Stimulated activated CD4-positive, alpha-beta T cell treated with anti-CD3 and anti-CD28 coated beads, TNF-alpha, amount 100 ng/mL, for 24 hours (primary cell): ENCODE data around the gene CSMD2.

Source experiments
- DNase-seq, 3 experiments: peaks; one replicate each; pipeline ENCODE4 v3.0.0-alpha.2; 2020; ENCODE audit warnings: low read depth in 3 of 3

Gene CSMD2

GRCh38 chr1:33643216-33643615 is 521.8 kb downstream of the CSMD2 start:
- no peak for DNase-seq

GRCh38 chr1:33641104-33641830 is 523.8 kb downstream of the CSMD2 start:
- DNase-seq, result no peak

- DNase-seq, result no peak
These were observed 524.8 kb downstream of the CSMD2 start for GRCh38 chr1:33640114-33640660.

GRCh38 chr1:33637846-33638440 is 527.1 kb downstream of the CSMD2 start:
- no peak for DNase-seq

GRCh38 chr1:33636209-33636608 is 528.8 kb downstream of the CSMD2 start:
- no peak for DNase-seq

- no peak for DNase-seq
These were observed 529.6 kb downstream of the CSMD2 start for GRCh38 chr1:33635336-33636012.

- peak in 1 of 3 experiments; percentile 17 for DNase-seq
These were observed 530.2 kb downstream of the CSMD2 start for GRCh38 chr1:33634806-33635205.

GRCh38 chr1:33634143-33634542 is 530.9 kb downstream of the CSMD2 start:
- no peak for DNase-seq

GRCh38 chr1:33633019-33633801 is 531.8 kb downstream of the CSMD2 start:
- DNase-seq, result peak; percentile 72 to 85 (median 80)

- DNase-seq, result no peak
These were observed 534.3 kb downstream of the CSMD2 start for GRCh38 chr1:33630686-33631085.

- no peak for DNase-seq
These were observed 538.2 kb downstream of the CSMD2 start for GRCh38 chr1:33626801-33627200.

- no peak for DNase-seq
These were observed 539.8 kb downstream of the CSMD2 start for GRCh38 chr1:33624991-33625870.

GRCh38 chr1:33624261-33624990 is 540.6 kb downstream of the CSMD2 start:
- no peak for DNase-seq

- DNase-seq, result no peak
These were observed 541.2 kb downstream of the CSMD2 start for GRCh38 chr1:33623811-33624210.

- DNase-seq, result no peak
These were observed 542.3 kb downstream of the CSMD2 start for GRCh38 chr1:33622757-33623156.

- DNase-seq, result no peak
These were observed 546.4 kb downstream of the CSMD2 start for GRCh38 chr1:33618636-33619035.

- no peak for DNase-seq
These were observed 547.6 kb downstream of the CSMD2 start for GRCh38 chr1:33617451-33617850.

- no peak for DNase-seq
These were observed 548.2 kb downstream of the CSMD2 start for GRCh38 chr1:33616780-33617179.

- no peak for DNase-seq
These were observed 549.5 kb downstream of the CSMD2 start for GRCh38 chr1:33615546-33615945.

- no peak for DNase-seq
These were observed 554.1 kb downstream of the CSMD2 start for GRCh38 chr1:33610864-33611455.
